ENCODE data around the gene MYO18B. TPM values are rescaled to one million over a fixed set of nuclear protein-coding genes. Genes with fewer than 3 reads are reported as not detected.

MYO18B gene
- total and polyA plus RNA-seq, 2 donors (not counting 3 experiments of a cell fraction or from before 2014, with no cell fraction given), result 0.01 TPM; not detected in 1

- no peaks in the 10 kb centered on the region for H3K27me3 ChIP-seq (ENCODE audit: control insufficient read depth in 2 of 2, insufficient read depth in 2 of 2, low read length in 2 of 2)
- no peak overlapping the region for H3K4me2 ChIP-seq (ENCODE audit: insufficient read depth, low read length)
- no peaks in the 10 kb centered on the region for H3K79me2 ChIP-seq (ENCODE audit: control insufficient read depth, insufficient read depth, low read length)
- H3K27ac ChIP-seq (ENCODE audit: insufficient read depth, low read depth, low read length), result no peak overlapping the region
- no peak overlapping the region for H2AFZ ChIP-seq (ENCODE audit: low read depth, low read length)
- no peaks in the 10 kb centered on the region for H3K9me1 ChIP-seq (replicated peaks; ENCODE audit: control insufficient read depth, extremely low read depth, insufficient read depth, low read length)
- no peaks in the 10 kb centered on the region for H3K36me3 ChIP-seq (ENCODE audit: control insufficient read depth in 2 of 2, extremely low read depth in 1 of 2, insufficient read depth in 2 of 2, low read length in 2 of 2)
- intact Hi-C loops (cut with micrococcal nuclease), result no loop called here
- no TSS peak for BruUV-seq (replicated peaks)
- no peaks in the 10 kb centered on the region for H4K20me1 ChIP-seq (replicated peaks; ENCODE audit: control insufficient read depth, extremely low read depth, insufficient read depth, low read length)
- no peak overlapping the region for H3K9ac ChIP-seq (replicated peaks; ENCODE audit: extremely low read depth, insufficient read depth, low read length)
- CTCF ChIA-PET, result no interaction called here
- peaks cover 2% of the 10 kb centered on the region for H3K9me3 ChIP-seq (replicated peaks; ENCODE audit: control insufficient read depth, insufficient read depth, low read length)
- DNase-seq (ENCODE audit: low read depth, low spot score), result no peak
- FAIRE-seq, result no peak
- POLR2A ChIA-PET, result no interaction called here
- dilution Hi-C loops (cut with MboI; ENCODE audit: extremely low pct_ligation_motif_present, low sequenced_read_pairs), result no loop called here
- TF ChIP-seq POLR2A (IDR thresholded peaks at IDR 0.05; ENCODE audit: low read depth, low read length) (no peak), JUN (IDR thresholded peaks at IDR 0.05; ENCODE audit: borderline replicate concordance, insufficient read depth, insufficient read length, low read depth) (no peak), GATA2 (IDR thresholded peaks at IDR 0.05; ENCODE audit: insufficient read depth, insufficient read length, low read depth, low read length) (no peak), FOS (IDR thresholded peaks at IDR 0.05; ENCODE audit: borderline replicate concordance, insufficient read depth, low read length) (no peak), EZH2 (IDR thresholded peaks at IDR 0.05; ENCODE audit: borderline replicate concordance, low read depth, low read length, severe bottlenecking) (no peak)
- TF ChIP-seq, protein P1, sequence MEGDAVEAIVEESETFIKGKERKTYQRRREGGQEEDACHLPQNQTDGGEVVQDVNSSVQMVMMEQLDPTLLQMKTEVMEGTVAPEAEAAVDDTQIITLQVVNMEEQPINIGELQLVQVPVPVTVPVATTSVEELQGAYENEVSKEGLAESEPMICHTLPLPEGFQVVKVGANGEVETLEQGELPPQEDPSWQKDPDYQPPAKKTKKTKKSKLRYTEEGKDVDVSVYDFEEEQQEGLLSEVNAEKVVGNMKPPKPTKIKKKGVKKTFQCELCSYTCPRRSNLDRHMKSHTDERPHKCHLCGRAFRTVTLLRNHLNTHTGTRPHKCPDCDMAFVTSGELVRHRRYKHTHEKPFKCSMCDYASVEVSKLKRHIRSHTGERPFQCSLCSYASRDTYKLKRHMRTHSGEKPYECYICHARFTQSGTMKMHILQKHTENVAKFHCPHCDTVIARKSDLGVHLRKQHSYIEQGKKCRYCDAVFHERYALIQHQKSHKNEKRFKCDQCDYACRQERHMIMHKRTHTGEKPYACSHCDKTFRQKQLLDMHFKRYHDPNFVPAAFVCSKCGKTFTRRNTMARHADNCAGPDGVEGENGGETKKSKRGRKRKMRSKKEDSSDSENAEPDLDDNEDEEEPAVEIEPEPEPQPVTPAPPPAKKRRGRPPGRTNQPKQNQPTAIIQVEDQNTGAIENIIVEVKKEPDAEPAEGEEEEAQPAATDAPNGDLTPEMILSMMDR (IDR thresholded peaks at IDR 0.05; ENCODE audit: extremely low read depth in 1 of 2, insufficient read depth in 1 of 2, low read depth in 1 of 2, low read length in 2 of 2), result no peak
- TF ChIP-seq, protein P2, sequence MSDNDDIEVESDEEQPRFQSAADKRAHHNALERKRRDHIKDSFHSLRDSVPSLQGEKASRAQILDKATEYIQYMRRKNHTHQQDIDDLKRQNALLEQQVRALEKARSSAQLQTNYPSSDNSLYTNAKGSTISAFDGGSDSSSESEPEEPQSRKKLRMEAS (IDR thresholded peaks at IDR 0.05; ENCODE audit: insufficient read depth, insufficient read length), result no peak
- no peak overlapping the region for H3K4me3 ChIP-seq (replicated peaks in 1 of 3; ENCODE audit: insufficient read depth in 1 of 3, low read depth in 1 of 3, low read length in 3 of 3)
- H3K4me1 ChIP-seq (ENCODE audit: control insufficient read depth, extremely low read depth, insufficient read depth, low read length), result no peaks in the 10 kb centered on the region
These were observed 326.6 kb downstream of the MYO18B start for GRCh38 chr22:26068571-26068970.

Data from endothelial cell of umbilical vein (primary cell).